GM19438 (cell line): ENCODE data around the gene DAGLA.

Experiments used
- ATAC-seq: cut with Tn5 transposase; IDR thresholded peaks from one replicate; pipeline ENCODE4 v1.9.1; 2021; ENCODE audit warnings: low read depth; ENCODE audit not compliant: unreplicated experiment

DAGLA gene

GRCh38 chr11:61757213-61757862 lies 77.1 kb downstream of the DAGLA start:
- no peak for ATAC-seq

- ATAC-seq: no peak
Measured at GRCh38 chr11:61760946-61761345, 80.8 kb downstream of the DAGLA start.

- ATAC-seq: no peak
Measured at GRCh38 chr11:61761440-61762222, 81.4 kb downstream of the DAGLA start.

- no peak for ATAC-seq
Measured at GRCh38 chr11:61762223-61762615, 82.0 kb downstream of the DAGLA start.

- no peak for ATAC-seq
Measured at GRCh38 chr11:61762798-61763197, 82.6 kb downstream of the DAGLA start.

GRCh38 chr11:61763930-61764605 lies 83.9 kb downstream of the DAGLA start:
- ATAC-seq: no peak

- no peak for ATAC-seq
Measured at GRCh38 chr11:61764606-61765260, 84.5 kb downstream of the DAGLA start.

- ATAC-seq: no peak
Measured at GRCh38 chr11:61765550-61766253, 85.5 kb downstream of the DAGLA start.

- no peak for ATAC-seq
Measured at GRCh38 chr11:61766353-61766841, 86.2 kb downstream of the DAGLA start.

- ATAC-seq: no peak
Measured at GRCh38 chr11:61768376-61769076, 88.3 kb downstream of the DAGLA start.

GRCh38 chr11:61769169-61769920 lies 89.2 kb downstream of the DAGLA start:
- no peak for ATAC-seq

- ATAC-seq: no peak
Measured at GRCh38 chr11:61769946-61770683, 89.9 kb downstream of the DAGLA start.

GRCh38 chr11:61771195-61771894 lies 91.2 kb downstream of the DAGLA start:
- ATAC-seq: no peak

GRCh38 chr11:61771985-61772455 lies 91.8 kb downstream of the DAGLA start:
- no peak for ATAC-seq

- no peak for ATAC-seq
Measured at GRCh38 chr11:61773356-61773755, 93.2 kb downstream of the DAGLA start.

GRCh38 chr11:61773809-61774208 lies 93.6 kb downstream of the DAGLA start:
- ATAC-seq: no peak

GRCh38 chr11:61774411-61774810 lies 94.2 kb downstream of the DAGLA start:
- ATAC-seq: no peak

GRCh38 chr11:61775106-61775505 lies 94.9 kb downstream of the DAGLA start:
- ATAC-seq: no peak
